Dedifferentiated amniotic fluid mesenchymal stem cell (primary cell): ENCODE measurements around the gene HNF1A.

Experiments
- DNase-seq: peaks from one replicate; pipeline ENCODE4 v3.0.0-alpha.2; 2016; ENCODE audit errors: extremely low spot score

HNF1A gene

GRCh38 chr12:121008347-121009098, 30.2 kb downstream of the HNF1A start:
- DNase-seq: no peak

GRCh38 chr12:121009741-121010140, 31.4 kb downstream of the HNF1A start:
- no peak for DNase-seq

- no peak for DNase-seq
These were observed 32.5 kb downstream of the HNF1A start for GRCh38 chr12:121010860-121011259.

- no peak for DNase-seq
These were observed 33.5 kb downstream of the HNF1A start for GRCh38 chr12:121011820-121012219.

GRCh38 chr12:121013715-121014114, 35.4 kb downstream of the HNF1A start:
- no peak for DNase-seq

- peak; percentile 94 for DNase-seq
These were observed 37.8 kb downstream of the HNF1A start, which contains the start of gene C12orf43 for GRCh38 chr12:121015825-121016766. C12orf43 (minus strand) TSS chr12:121016487; CDS start chr12:121016474, 13 bp downstream.

- no peak for DNase-seq
These were observed 39.7 kb downstream of the HNF1A start for GRCh38 chr12:121017966-121018491.

GRCh38 chr12:121018860-121019617, 40.7 kb downstream of the HNF1A start:
- no peak for DNase-seq

- no peak for DNase-seq
These were observed 43.4 kb downstream of the HNF1A start for GRCh38 chr12:121021754-121022153.

- DNase-seq: no peak
These were observed 44.4 kb downstream of the HNF1A start for GRCh38 chr12:121022713-121023112.

- DNase-seq: no peak
These were observed 45.5 kb downstream of the HNF1A start for GRCh38 chr12:121023799-121024198.

- DNase-seq: no peak
These were observed 47.3 kb downstream of the HNF1A start for GRCh38 chr12:121025442-121026226.

GRCh38 chr12:121026274-121027045, 48.1 kb downstream of the HNF1A start:
- DNase-seq: no peak

- DNase-seq: no peak
These were observed 52.4 kb downstream of the HNF1A start for GRCh38 chr12:121030576-121031212.

- peak; percentile 21 for DNase-seq
These were observed 55.4 kb downstream of the HNF1A start for GRCh38 chr12:121033625-121034349.

GRCh38 chr12:121034616-121035305, 56.4 kb downstream of the HNF1A start:
- no peak for DNase-seq

- DNase-seq: peak; percentile 20
These were observed 58.5 kb downstream of the HNF1A start for GRCh38 chr12:121036810-121037326.
